HepG2 (cell line): ENCODE measurements around the gene DPEP2NB. TPM values are rescaled to one million over a fixed set of nuclear protein-coding genes. Genes with fewer than 3 reads are reported as not detected.

Experiments used
- CBX5 ChIP-seq: sonication (generic); formaldehyde crosslinking; IDR thresholded peaks from 2 replicates; pipeline ENCODE4 v1.4.0; 2020; ENCODE audit warnings: missing genetic modification reagents, borderline replicate concordance
- ETV6 ChIP-seq: sonication (generic); formaldehyde crosslinking; conservative IDR thresholded peaks from 2 replicates; pipeline ENCODE4 v1.4.0; 2020; ENCODE audit warnings: missing genetic modification reagents
- FOXA1 ChIP-seq, 2 experiments: fragments of 450-650 bp in 1 of 2; sonication (generic) in 1 of 2; formaldehyde crosslinking in 1 of 2; IDR thresholded peaks; 2 replicates each; pipeline versions ENCODE4 v1.4.0 to v1.6.1; 2016 to 2020; ENCODE audit warnings: missing genetic modification reagents in 1 of 2
- MAZ ChIP-seq, 2 experiments: sonication (generic) in 1 of 2; formaldehyde crosslinking in 1 of 2; IDR thresholded peaks; 2 replicates each; pipeline versions ENCODE4 v1.5.0 to v1.6.1; 2012 to 2020; ENCODE audit warnings: low read depth in 2 of 2, mild to moderate bottlenecking in 2 of 2, borderline replicate concordance in 1 of 2, improper control_type of control experiment in 1 of 2, low read length in 1 of 2, missing genetic modification reagents in 1 of 2, moderate library complexity in 1 of 2
- MED13 ChIP-seq: sonication (generic); formaldehyde crosslinking; IDR thresholded peaks from 2 replicates; pipeline ENCODE4 v1.5.0; 2020; ENCODE audit warnings: missing genetic modification reagents
- MTF1 ChIP-seq: sonication (generic); formaldehyde crosslinking; IDR thresholded peaks from 2 replicates; pipeline ENCODE4 v1.5.0; 2020; ENCODE audit warnings: missing genetic modification reagents
- MZF1 ChIP-seq: sonication (generic); formaldehyde crosslinking; IDR thresholded peaks from 2 replicates; pipeline ENCODE4 v1.8.1; 2023; ENCODE audit warnings: mild to moderate bottlenecking, missing genetic modification reagents, borderline replicate concordance
- NFIB ChIP-seq: sonication (generic); formaldehyde crosslinking; IDR thresholded peaks from 2 replicates; pipeline ENCODE4 v1.9.0; 2021; ENCODE audit warnings: missing genetic modification reagents, mild to moderate bottlenecking, borderline replicate concordance
- NR0B2 ChIP-seq: sonication (generic); formaldehyde crosslinking; IDR thresholded peaks from 2 replicates; pipeline ENCODE4 v1.4.0; 2020; ENCODE audit warnings: mild to moderate bottlenecking, missing genetic modification reagents
- PHB2 ChIP-seq: fragments of 450-650 bp; IDR thresholded peaks from 2 replicates; pipeline ENCODE4 v1.6.1; 2018; ENCODE audit not compliant: partially characterized antibody
- PHF5A ChIP-seq: IDR thresholded peaks from one replicate; pipeline ENCODE4 v1.6.1; 2018; ENCODE audit warnings: low read depth, missing genetic modification reagents; ENCODE audit not compliant: unreplicated experiment
- RAD21 ChIP-seq: fragments of 450-650 bp; formaldehyde crosslinking; IDR thresholded peaks from 2 replicates; pipeline ENCODE4 v1.5.0; 2020; ENCODE audit warnings: mild to moderate bottlenecking
- RXRB ChIP-seq: IDR thresholded peaks from 2 replicates; pipeline ENCODE4 v1.6.1; 2016; ENCODE audit warnings: borderline replicate concordance, missing genetic modification reagents, missing compliant biosample characterization
- SNAPC5 ChIP-seq: sonication (generic); formaldehyde crosslinking; IDR thresholded peaks from 2 replicates; pipeline ENCODE4 v1.8.1; 2023; ENCODE audit warnings: mild to moderate bottlenecking, missing genetic modification reagents, borderline replicate concordance
- SRSF1 ChIP-seq: fragments of 200-400 bp; formaldehyde crosslinking; optimal IDR thresholded peaks from 2 replicates; pipeline ENCODE3; 2017; ENCODE audit warnings: mild to moderate bottlenecking, low read depth, low read length, moderate library complexity
- TBL1XR1 ChIP-seq: fragments of 150-350 bp; IDR thresholded peaks from 2 replicates; pipeline ENCODE4 v1.6.1; 2014; ENCODE audit warnings: borderline replicate concordance, low read length; ENCODE audit not compliant: partially characterized antibody
- THAP11 ChIP-seq: IDR thresholded peaks from 2 replicates; pipeline ENCODE4 v1.6.1; 2016; ENCODE audit warnings: missing biosample characterization, missing genetic modification reagents
- TSC22D2 ChIP-seq: sonication (generic); formaldehyde crosslinking; IDR thresholded peaks from 2 replicates; pipeline ENCODE4 v1.5.1; 2020; ENCODE audit warnings: missing genetic modification reagents, mild to moderate bottlenecking, borderline replicate concordance
- ZNF207 ChIP-seq: fragments of 450-650 bp; IDR thresholded peaks from 2 replicates; pipeline ENCODE4 v1.6.1; 2016; ENCODE audit warnings: antibody characterized with exemption, borderline replicate concordance
- ZNF224 ChIP-seq: sonication (generic); formaldehyde crosslinking; IDR thresholded peaks from 2 replicates; pipeline ENCODE4 v1.5.0; 2020; ENCODE audit warnings: mild to moderate bottlenecking, missing genetic modification reagents
- ZNF234 ChIP-seq: sonication (generic); formaldehyde crosslinking; conservative IDR thresholded peaks from 2 replicates; pipeline ENCODE4 v1.5.1; 2020; ENCODE audit warnings: mild to moderate bottlenecking, missing genetic modification reagents
- ZNF496 ChIP-seq: sonication (generic); formaldehyde crosslinking; IDR thresholded peaks from 2 replicates; pipeline ENCODE4 v1.8.1; 2023; ENCODE audit warnings: mild to moderate bottlenecking, moderate library complexity, missing genetic modification reagents; ENCODE audit not compliant: insufficient replicate concordance
- ZNF574 ChIP-seq: sonication (generic); formaldehyde crosslinking; IDR thresholded peaks from 2 replicates; pipeline ENCODE4 v1.4.0; 2020; ENCODE audit warnings: missing genetic modification reagents
- ZNF678 ChIP-seq: sonication (generic); formaldehyde crosslinking; IDR thresholded peaks from 2 replicates; pipeline ENCODE4 v1.4.0; 2020; ENCODE audit warnings: mild to moderate bottlenecking, missing genetic modification reagents
- polyA plus RNA-seq, 8 experiments: library from polyadenylated mRNA; depleted of rRNA in 3 of 8; stranded (reverse) in 7 of 8; unstranded in 1 of 8; fragments of >200 nt; fragmentation: Illumina TruSeq in 4 of 8; extraction: Trizol in 4 of 8; gene quantifications; 2 replicates each; pipeline versions ENCODE4 v1.2.1 to v1.2.3, GENCODE V29; 2011 to 2016; ENCODE audit warnings: low read depth in 4 of 8, missing spikeins in 1 of 8, mixed read lengths in 1 of 8; ENCODE audit not compliant: insufficient read depth in 1 of 8
- total RNA-seq, 5 experiments: library from RNA; depleted of rRNA; stranded (reverse); fragments of >200 nt; fragmentation: Illumina TruSeq; extraction: Trizol; gene quantifications; 2 replicates each; pipeline ENCODE4 v1.2.3, GENCODE V29; 2016; ENCODE audit warnings: low read depth in 1 of 5

DPEP2NB gene
- total and polyA plus RNA-seq, 2 of the 13 experiments (the other 11 are each of a cell fraction or from before 2014, with no cell fraction given), result not detected

- TF ChIP-seq MZF1 (CRISPR knock-in tag) (no peak), ZNF678 (no peak), MTF1 (CRISPR knock-in tag) (0 out of 2 replicates have a peak, but pooled peaks have one; percentile 28), PHF5A (CRISPR knock-in tag) (peak; percentile 69), SRSF1 (peak; percentile 95), SNAPC5 (CRISPR knock-in tag) (peak; percentile 80), RXRB (CRISPR knock-in tag) (peak; percentile 65), MED13 (CRISPR knock-in tag) (peak; percentile 63), ZNF207 (no peak), THAP11 (CRISPR knock-in tag) (peak; percentile 78), TBL1XR1 (no peak), RAD21 (CRISPR knock-in tag) (peak; percentile 5; the same call in 1 of the 2 replicates), ZNF234 (CRISPR knock-in tag) (0 out of 2 replicates have a peak, but pooled peaks have one; percentile 31), PHB2 (no peak), NR0B2 (CRISPR knock-in tag) (peak; percentile 81), MAZ (IDR thresholded peaks at IDR 0.05; ENCODE audit: borderline replicate concordance, low read depth, low read length) (peak; percentile 99), MAZ (CRISPR knock-in tag; IDR thresholded peaks at IDR 0.05; ENCODE audit: low read depth) (peak; percentile 98), ZNF574 (peak; percentile 62), ZNF496 (CRISPR knock-in tag) (no peak), FOXA1 (IDR thresholded peaks at IDR 0.05) (no peak), FOXA1 (CRISPR knock-in tag; IDR thresholded peaks at IDR 0.05) (no peak), ZNF224 (CRISPR knock-in tag) (peak; percentile 86; the same call in 1 of the 2 replicates), ETV6 (CRISPR knock-in tag) (peak; percentile 68), NFIB (CRISPR knock-in tag) (no peak), TSC22D2 (CRISPR knock-in tag) (0 out of 2 replicates have a peak, but pooled peaks have one; percentile 65), CBX5 (CRISPR knock-in tag) (no peak)
Measured at GRCh38 chr16:67968400-67969253, 47.1 kb downstream of the DPEP2NB start, which contains the start of gene SLC12A4 (continued).
